Mesendoderm (in vitro differentiated cells): ENCODE results near the gene LY6G5B.

Experiments used
- DNase-seq: peaks from one replicate; pipeline ENCODE4 v3.0.0; 2013
- H2AK5ac ChIP-seq: 2 replicates; pipeline ENCODE4 v1.6.1; 2013; ENCODE audit warnings: low read length, inconsistent platforms
- H2BK120ac ChIP-seq: 2 replicates; pipeline ENCODE4 v1.6.1; 2013; ENCODE audit warnings: low read depth, mild to moderate bottlenecking, low read length, moderate library complexity, mixed read lengths
- H2BK15ac ChIP-seq: replicated peaks from 2 replicates; pipeline ENCODE4 v1.6.1; 2013; ENCODE audit warnings: low read depth, mild to moderate bottlenecking, moderate library complexity
- H2BK5ac ChIP-seq: 2 replicates; pipeline ENCODE4 v1.6.1; 2013; ENCODE audit warnings: low read length, inconsistent platforms
- H3K18ac ChIP-seq: 2 replicates; pipeline ENCODE4 v1.6.1; 2013; ENCODE audit warnings: mild to moderate bottlenecking, low read length, mixed read lengths
- H3K23ac ChIP-seq: one replicate; pipeline ENCODE4 v1.6.1; 2013; ENCODE audit warnings: low read length
- H3K27ac ChIP-seq: 2 replicates; pipeline ENCODE4 v1.5.1; 2013; ENCODE audit warnings: low read depth, mild to moderate bottlenecking, inconsistent platforms, low read length, moderate library complexity
- H3K27me3 ChIP-seq: 2 replicates; pipeline ENCODE4 v1.6.1; 2013; ENCODE audit warnings: low read length, control low read depth, mild to moderate bottlenecking, inconsistent platforms; ENCODE audit not compliant: insufficient read depth, poor library complexity
- H3K36me3 ChIP-seq: 2 replicates; pipeline ENCODE4 v1.6.1; 2013; ENCODE audit warnings: low read length, inconsistent platforms; ENCODE audit not compliant: control insufficient read depth, insufficient read depth
- H3K4ac ChIP-seq: one replicate; pipeline ENCODE4 v1.6.1; 2013; ENCODE audit warnings: low read depth, mild to moderate bottlenecking, low read length, moderate library complexity
- H3K4me1 ChIP-seq: 2 replicates; pipeline ENCODE4 v1.6.1; 2013; ENCODE audit warnings: low read depth, low read length, inconsistent platforms; ENCODE audit not compliant: control insufficient read depth
- H3K4me2 ChIP-seq: 2 replicates; pipeline ENCODE4 v1.6.1; 2013; ENCODE audit warnings: low read length
- H3K4me3 ChIP-seq: 2 replicates; pipeline ENCODE4 v1.5.1; 2013; ENCODE audit warnings: mild to moderate bottlenecking, low read length
- H3K56ac ChIP-seq: one replicate; pipeline ENCODE4 v1.6.1; 2013; ENCODE audit warnings: low read length
- H3K79me1 ChIP-seq: 2 replicates; pipeline ENCODE4 v1.6.1; 2013; ENCODE audit warnings: low read length, inconsistent platforms
- H3K79me2 ChIP-seq: 2 replicates; pipeline ENCODE4 v1.6.1; 2013; ENCODE audit warnings: mild to moderate bottlenecking, low read length; ENCODE audit not compliant: control insufficient read depth, insufficient read depth
- H3K9ac ChIP-seq: 2 replicates; pipeline ENCODE4 v1.6.1; 2013; ENCODE audit warnings: low read length, inconsistent platforms
- H4K5ac ChIP-seq: one replicate; pipeline ENCODE4 v1.6.1; 2013; ENCODE audit warnings: low read length
- H4K8ac ChIP-seq: one replicate; pipeline ENCODE4 v1.6.1; 2013; ENCODE audit warnings: low read depth, mild to moderate bottlenecking, control low read depth, low read length, moderate library complexity
- WGBS: extraction: QIAGEN DNeasy Blood & Tissue Kit; methylation state at CpG from one replicate; pipeline ENCODE4 v1.1.7; 2013; ENCODE audit warnings: low lambda C conversion rate, missing lambda C conversion rate; ENCODE audit not compliant: insufficient coverage; ENCODE audit errors: extremely low coverage; 5-methylcytosine and 5-hydroxymethylcytosine counted together

Gene LY6G5B

DNA sequence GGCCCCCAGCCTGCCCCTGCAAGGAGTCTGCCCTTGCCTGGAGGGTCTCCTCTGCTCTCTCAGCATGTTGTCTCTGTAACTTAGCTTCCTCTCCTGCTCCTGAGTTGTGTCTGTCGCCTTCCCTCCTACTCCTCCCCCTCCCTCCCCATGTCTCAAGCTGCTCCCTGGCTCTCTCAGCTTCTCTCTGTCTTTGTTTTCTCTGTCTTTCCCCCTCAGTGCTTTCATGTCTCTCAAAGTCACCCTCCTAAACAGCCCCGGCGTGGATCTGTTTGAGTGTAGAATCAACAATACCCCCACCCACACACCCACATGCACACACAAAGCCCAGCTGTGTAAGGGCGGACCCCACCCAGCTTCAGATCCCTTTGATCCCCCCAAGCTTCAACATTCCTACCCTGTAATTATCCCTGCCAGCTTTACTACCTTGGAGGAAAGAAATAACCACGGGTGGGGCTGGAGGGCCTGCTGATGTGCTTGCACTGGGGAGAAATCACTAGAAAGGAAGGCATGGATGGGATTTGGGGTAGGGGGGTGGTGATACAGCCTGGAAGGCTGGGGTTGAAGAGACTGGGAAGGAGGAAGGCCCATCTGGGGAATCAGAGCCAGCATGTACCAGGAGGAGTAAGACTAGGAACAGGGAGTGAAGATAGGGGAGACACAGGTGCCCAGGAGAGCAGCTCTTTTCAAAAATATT lies 44.4 kb downstream of the LY6G5B start:
- H4K8ac ChIP-seq, result no peak overlapping the region
- peak overlapping the region; percentile 92 for H3K18ac ChIP-seq
- peak; percentile 87 for DNase-seq
- no peak overlapping the region for H3K4me3 ChIP-seq
- no peak overlapping the region for H2BK15ac ChIP-seq
- H3K4me2 ChIP-seq, result no peak overlapping the region
- H3K4ac ChIP-seq, result peak overlapping the region; percentile 64
- H2BK120ac ChIP-seq, result peak overlapping the region; percentile 8
- H3K36me3 ChIP-seq, result no peaks in the 10 kb centered on the region
- no peaks in the 10 kb centered on the region for H3K27me3 ChIP-seq
- no CpG with 5 or more reads among the region's 5 CpGs for WGBS
- peaks cover 23% of the 10 kb centered on the region for H3K4me1 ChIP-seq
- H3K79me1 ChIP-seq, result no peaks in the 10 kb centered on the region
- H3K23ac ChIP-seq, result peak overlapping the region; percentile 98
- H3K27ac ChIP-seq, result peak overlapping the region; percentile 69
- H4K5ac ChIP-seq, result peak overlapping the region; percentile 76
- H2AK5ac ChIP-seq, result no peak overlapping the region
- H3K56ac ChIP-seq, result peak overlapping the region; percentile 93
- H3K9ac ChIP-seq, result peak overlapping the region; percentile 62
- H3K79me2 ChIP-seq, result no peaks in the 10 kb centered on the region
- H2BK5ac ChIP-seq, result peak overlapping the region; percentile 96

DNA sequence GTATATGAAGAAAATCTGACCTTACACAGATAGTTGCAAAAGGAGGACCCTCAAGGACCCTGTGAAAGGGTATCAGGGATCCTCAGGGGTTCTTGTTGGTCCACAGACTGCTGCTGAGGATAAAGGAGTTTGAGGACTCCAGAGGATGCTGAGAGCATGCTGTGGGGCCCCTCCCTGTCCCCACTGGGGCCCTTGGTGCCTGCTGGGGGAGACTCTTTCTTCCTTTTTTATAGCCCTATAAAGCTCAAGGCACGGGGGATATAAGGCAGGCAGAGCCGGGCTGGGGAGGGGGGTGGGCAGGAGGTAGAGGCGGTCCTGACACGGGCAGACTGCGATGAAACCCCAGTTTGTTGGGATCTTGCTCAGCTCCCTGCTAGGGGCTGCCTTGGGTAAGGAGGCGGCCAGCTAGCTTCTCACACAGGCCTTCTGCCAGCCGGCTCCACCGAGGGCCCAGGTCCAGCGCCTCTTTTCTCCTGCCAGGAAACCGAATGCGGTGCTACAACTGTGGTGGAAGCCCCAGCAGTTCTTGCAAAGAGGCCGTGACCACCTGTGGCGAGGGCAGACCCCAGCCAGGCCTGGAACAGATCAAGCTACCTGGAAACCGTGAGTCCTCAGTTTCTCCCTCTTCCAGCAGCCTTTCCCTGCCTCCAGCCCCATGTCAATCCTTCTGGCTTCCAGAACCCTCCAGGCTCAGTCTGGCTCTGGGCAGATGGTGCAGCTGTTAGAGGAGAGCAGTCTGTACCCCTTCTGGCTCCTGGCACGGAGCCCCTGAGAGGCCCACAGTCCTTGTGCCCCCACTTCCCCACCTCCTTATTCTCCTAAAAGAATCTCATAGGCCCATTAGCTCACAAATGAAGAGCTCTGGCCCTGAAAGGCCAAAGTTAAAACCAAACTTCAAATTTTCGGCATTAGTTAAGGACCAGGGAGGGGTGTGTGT lies 45.5 kb downstream of the LY6G5B start, which contains the start of gene LY6G6D:
LY6G6D (plus strand) TSS at position 327 of the 937 bp plus-strand sequence; CDS start at position 335, 8 bp downstream.
- Histone ChIP-seq H3K36me3 (no peaks in the 10 kb centered on the region), H2AK5ac (peak within 1 kb of the TSS; percentile 56), H3K79me1 (no peaks in the 10 kb centered on the region), H3K23ac (peak within 1 kb of the TSS; percentile 98), H3K56ac (peak within 1 kb of the TSS; percentile 93), H2BK120ac (peak within 1 kb of the TSS; percentile 80), H3K18ac (peak within 1 kb of the TSS; percentile 77), H3K27me3 (no peaks in the 10 kb centered on the region), H3K4me1 (peaks cover 23% of the 10 kb centered on the region), H4K8ac (no peak within 1 kb of the TSS), H3K27ac (peak within 1 kb of the TSS; percentile 69), H3K79me2 (no peaks in the 10 kb centered on the region), H3K4me3 (no peak within 1 kb of the TSS), H2BK15ac (no peak within 1 kb of the TSS), H4K5ac (peak within 1 kb of the TSS; percentile 76), H3K9ac (peak within 1 kb of the TSS; percentile 62), H3K4ac (peak within 1 kb of the TSS; percentile 64), H2BK5ac (peak within 1 kb of the TSS; percentile 96), H3K4me2 (no peak within 1 kb of the TSS)
- WGBS, result no CpG with 5 or more reads among the region's 16 CpGs
- DNase-seq, result no peak

DNA sequence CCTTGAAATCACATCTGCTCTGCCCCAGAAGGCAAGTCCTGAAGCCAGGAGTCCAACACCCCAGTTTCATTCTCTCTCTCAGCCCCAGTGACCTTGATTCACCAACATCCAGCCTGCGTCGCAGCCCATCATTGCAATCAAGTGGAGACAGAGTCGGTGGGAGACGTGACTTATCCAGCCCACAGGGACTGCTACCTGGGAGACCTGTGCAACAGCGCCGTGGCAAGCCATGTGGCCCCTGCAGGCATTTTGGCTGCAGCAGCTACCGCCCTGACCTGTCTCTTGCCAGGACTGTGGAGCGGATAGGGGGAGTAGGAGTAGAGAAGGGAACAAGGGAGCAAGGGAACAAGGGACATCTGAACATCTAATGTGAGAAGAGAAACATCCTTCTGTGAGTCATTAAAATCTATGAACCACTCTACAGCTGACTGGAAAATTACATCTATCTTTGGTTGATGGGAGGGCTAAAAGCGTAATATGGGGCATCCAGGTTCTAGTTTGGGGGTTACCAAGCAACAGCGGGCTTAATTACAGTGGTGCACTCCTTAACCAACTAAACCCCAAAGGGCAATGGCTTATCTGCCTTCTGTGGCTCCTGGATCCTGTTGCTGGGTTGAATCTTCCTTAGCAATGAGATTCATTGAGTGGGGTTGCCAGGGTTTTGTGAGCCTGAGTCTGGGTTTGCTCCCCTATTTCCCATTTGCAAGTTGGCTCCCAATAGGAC lies 47.9 kb downstream of the LY6G5B start:
- Histone ChIP-seq H3K4me1 (peaks cover 18% of the 10 kb centered on the region), H3K23ac (no peak overlapping the region), H3K79me1 (no peaks in the 10 kb centered on the region), H3K18ac (no peak overlapping the region), H3K9ac (no peak overlapping the region), H3K79me2 (no peaks in the 10 kb centered on the region), H3K56ac (no peak overlapping the region), H3K27me3 (no peaks in the 10 kb centered on the region), H4K8ac (no peak overlapping the region), H3K4ac (no peak overlapping the region), H2BK15ac (no peak overlapping the region), H2BK5ac (no peak overlapping the region), H4K5ac (no peak overlapping the region), H2BK120ac (no peak overlapping the region), H3K36me3 (no peaks in the 10 kb centered on the region), H3K27ac (no peak overlapping the region), H3K4me3 (no peak overlapping the region), H3K4me2 (no peak overlapping the region), H2AK5ac (no peak overlapping the region)
- peak; percentile 85 for DNase-seq
- no CpG with 5 or more reads among the region's 10 CpGs for WGBS

- Histone ChIP-seq H3K18ac (no peak overlapping the region), H2BK120ac (no peak overlapping the region), H3K4ac (no peak overlapping the region), H3K36me3 (no peaks in the 10 kb centered on the region), H3K9ac (no peak overlapping the region), H3K27ac (no peak overlapping the region), H3K27me3 (no peaks in the 10 kb centered on the region), H3K79me2 (no peaks in the 10 kb centered on the region), H2AK5ac (no peak overlapping the region), H3K56ac (no peak overlapping the region), H2BK5ac (no peak overlapping the region), H3K79me1 (no peaks in the 10 kb centered on the region), H3K4me2 (no peak overlapping the region), H4K5ac (no peak overlapping the region), H3K4me3 (no peak overlapping the region), H3K4me1 (peaks cover 17% of the 10 kb centered on the region), H4K8ac (no peak overlapping the region), H2BK15ac (no peak overlapping the region), H3K23ac (no peak overlapping the region)
- no CpG with 5 or more reads among the region's 1 CpG for WGBS
- peak; percentile 76 for DNase-seq
Observed at GRCh38 chr6:31718265-31718664, 48.5 kb downstream of the LY6G5B start.

DNA sequence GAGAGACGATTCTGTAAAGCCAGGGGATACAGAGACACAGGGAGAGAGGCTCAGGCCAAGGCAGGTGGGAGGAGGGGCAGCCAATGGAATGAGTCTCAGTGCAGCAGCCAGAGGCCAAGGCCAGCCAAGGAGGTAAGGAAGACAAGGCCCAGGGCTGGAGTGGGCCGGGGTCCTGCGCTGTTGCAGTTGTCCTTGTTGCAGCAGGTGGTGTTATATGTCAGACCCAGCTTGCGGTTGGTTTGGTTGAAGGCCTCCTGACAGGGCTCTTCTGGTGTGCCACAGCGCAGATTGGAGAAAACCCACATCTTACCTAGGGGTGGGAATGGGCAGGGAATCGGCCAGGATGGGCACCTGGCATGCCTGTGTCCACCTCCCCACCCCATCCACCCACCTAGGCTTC lies 49.2 kb downstream of the LY6G5B start:
- no peak overlapping the region for H3K4ac ChIP-seq
- no peaks in the 10 kb centered on the region for H3K79me1 ChIP-seq
- H4K5ac ChIP-seq, result no peak overlapping the region
- no peaks in the 10 kb centered on the region for H3K36me3 ChIP-seq
- no peak overlapping the region for H3K27ac ChIP-seq
- DNase-seq, result no peak
- no peaks in the 10 kb centered on the region for H3K27me3 ChIP-seq
- no peak overlapping the region for H2BK5ac ChIP-seq
- no peaks in the 10 kb centered on the region for H3K79me2 ChIP-seq
- peak overlapping the region; percentile 43 for H3K56ac ChIP-seq
- peaks cover 12% of the 10 kb centered on the region for H3K4me1 ChIP-seq
- H2AK5ac ChIP-seq, result no peak overlapping the region
- WGBS, result no CpG with 5 or more reads among the region's 6 CpGs
- H4K8ac ChIP-seq, result no peak overlapping the region
- H2BK120ac ChIP-seq, result no peak overlapping the region
- H3K4me3 ChIP-seq, result no peak overlapping the region
- no peak overlapping the region for H3K4me2 ChIP-seq
- no peak overlapping the region for H3K9ac ChIP-seq
- no peak overlapping the region for H3K18ac ChIP-seq
- no peak overlapping the region for H3K23ac ChIP-seq
- H2BK15ac ChIP-seq, result no peak overlapping the region
